Transverse colon (tissue), 4 donors: Measurements from ENCODE around the gene OR5A1. TPM values are rescaled to one million over a fixed set of nuclear protein-coding genes. Genes with fewer than 3 reads are reported as not detected.
A peak's percentile ranks its signal among the peaks of the same experiment; 100 is the strongest.
"Not testable (repeated sequence)": the region's sequence is repeated elsewhere in the genome, so short reads cannot be mapped to it uniquely, and the experiment has no call there.

Experiments
- DNase-seq: peaks from one replicate; pipeline ENCODE4 v3.0.0-alpha.2; 2019
- H3K27ac ChIP-seq, 4 donors: fragments of 200-600 bp; sonication (generic); 2 replicates each; pipeline ENCODE4 v1.5.1; 2016 to 2018; ENCODE audit warnings: inconsistent platforms in 4 of 4
- H3K27me3 ChIP-seq: fragments of 200-600 bp; sonication (generic); 2 replicates; pipeline ENCODE4 v1.5.1; 2017; ENCODE audit warnings: inconsistent platforms
- H3K36me3 ChIP-seq, 4 donors: fragments of 200-600 bp; sonication (generic); 2 replicates each; pipeline ENCODE4 v1.5.1; 2017 to 2019; ENCODE audit warnings: inconsistent platforms in 4 of 4
- H3K4me1 ChIP-seq, 4 donors: fragments of 200-600 bp; sonication (generic); 2 replicates each; pipeline ENCODE4 v1.5.1; 2017 to 2020; ENCODE audit warnings: inconsistent platforms in 4 of 4
- H3K4me3 ChIP-seq, 4 donors: fragments of 200-600 bp; sonication (generic); 1 replicate in 1 of 4; 2 replicates in 3 of 4; pipeline versions ENCODE4 v1.5.1 to v1.6.1; 2017 to 2019; ENCODE audit warnings: inconsistent platforms in 4 of 4
- H3K9me3 ChIP-seq, 2 donors: fragments of 200-600 bp; sonication (generic); 2 replicates each; pipeline ENCODE4 v1.5.1; 2017 to 2019; ENCODE audit warnings: inconsistent platforms in 2 of 2
- EP300 ChIP-seq: sonication (generic); formaldehyde crosslinking; IDR thresholded peaks from one replicate; pipeline ENCODE4 v1.6.1; 2017; ENCODE audit warnings: antibody characterized with exemption, low read depth
- POLR2A ChIP-seq: fragments of 450-650 bp; IDR thresholded peaks from one replicate; pipeline ENCODE4 v1.6.1; 2016; ENCODE audit warnings: antibody characterized with exemption, mild to moderate bottlenecking, moderate library complexity
- POLR2AphosphoS5 ChIP-seq, 3 donors: sonication (generic); formaldehyde crosslinking; IDR thresholded peaks; one replicate each; pipeline ENCODE4 v1.6.1; 2016; ENCODE audit warnings: antibody characterized with exemption in 3 of 3
- WGBS, 2 donors: methylation state at CpG; one replicate each; pipeline ENCODE4 v1.1.5; 2018; ENCODE audit warnings: low coverage in 1 of 2; 5-methylcytosine and 5-hydroxymethylcytosine counted together
- in situ Hi-C, 4 donors: fragments of 200-750 bp; cut with MboI; loops; one replicate each; pipeline versions ENCODE4 v1.15.0 to v1.15.1; 2017; ENCODE audit warnings: low sequenced_read_pairs in 3 of 4, low pct_ligation_motif_present in 1 of 4, low pct_unique_long_range_greater_than_20kb in 1 of 4
- intact Hi-C: fragments of 100-400 bp; cut with DNase I; formaldehyde crosslinking; loops from one replicate; pipeline ENCODE4 v1.15.1; 2023; ENCODE audit warnings: low total_unique reads
- total RNA-seq, 4 donors: library from RNA; depleted of rRNA; stranded (reverse); fragments of >200 nt; gene quantifications; one replicate each; pipeline ENCODE4 v1.1.0, GENCODE V29; 2016
- TF ChIP-seq, protein P1 (sequence below), 5 experiments: fragments of 200-600 bp in 3 of 5; fragments of 450-650 bp in 2 of 5; sonication (generic) in 3 of 5; IDR thresholded peaks; 1 replicate in 2 of 5; 2 replicates in 3 of 5; pipeline ENCODE4 v1.5.1; 2016 to 2017; ENCODE audit warnings: antibody characterized with exemption in 5 of 5, inconsistent platforms in 3 of 5, mild to moderate bottlenecking in 2 of 5, moderate library complexity in 1 of 5

OR5A1 gene
- total RNA-seq, 4 donors from 2014 or later = not detected

DNA sequence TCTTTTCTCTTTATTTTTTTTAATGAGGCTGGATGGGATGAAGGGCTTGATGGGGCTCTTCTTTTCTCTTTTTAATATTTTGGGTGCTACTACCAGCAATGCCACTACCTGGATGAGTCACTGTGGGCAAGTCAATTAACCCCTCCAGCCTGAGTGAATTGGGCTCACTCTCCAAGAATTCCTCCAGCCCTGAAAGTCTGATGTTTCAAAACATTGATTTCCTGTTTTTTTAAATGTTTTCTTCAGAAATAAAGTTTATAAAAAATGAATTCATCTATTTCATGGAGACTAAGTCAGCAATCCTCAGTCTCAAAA, 9.2 kb upstream of the OR5A1 start:
- no peaks in the 10 kb centered on the region for H3K9me3 ChIP-seq
- H3K27me3 ChIP-seq = peaks cover 7% of the 10 kb centered on the region
- no peak for TF ChIP-seq POLR2AphosphoS5 (IDR thresholded peaks at IDR 0.05)
- TF ChIP-seq EP300 = no peak
- no peak for TF ChIP-seq POLR2A
- TF ChIP-seq, protein P1, sequence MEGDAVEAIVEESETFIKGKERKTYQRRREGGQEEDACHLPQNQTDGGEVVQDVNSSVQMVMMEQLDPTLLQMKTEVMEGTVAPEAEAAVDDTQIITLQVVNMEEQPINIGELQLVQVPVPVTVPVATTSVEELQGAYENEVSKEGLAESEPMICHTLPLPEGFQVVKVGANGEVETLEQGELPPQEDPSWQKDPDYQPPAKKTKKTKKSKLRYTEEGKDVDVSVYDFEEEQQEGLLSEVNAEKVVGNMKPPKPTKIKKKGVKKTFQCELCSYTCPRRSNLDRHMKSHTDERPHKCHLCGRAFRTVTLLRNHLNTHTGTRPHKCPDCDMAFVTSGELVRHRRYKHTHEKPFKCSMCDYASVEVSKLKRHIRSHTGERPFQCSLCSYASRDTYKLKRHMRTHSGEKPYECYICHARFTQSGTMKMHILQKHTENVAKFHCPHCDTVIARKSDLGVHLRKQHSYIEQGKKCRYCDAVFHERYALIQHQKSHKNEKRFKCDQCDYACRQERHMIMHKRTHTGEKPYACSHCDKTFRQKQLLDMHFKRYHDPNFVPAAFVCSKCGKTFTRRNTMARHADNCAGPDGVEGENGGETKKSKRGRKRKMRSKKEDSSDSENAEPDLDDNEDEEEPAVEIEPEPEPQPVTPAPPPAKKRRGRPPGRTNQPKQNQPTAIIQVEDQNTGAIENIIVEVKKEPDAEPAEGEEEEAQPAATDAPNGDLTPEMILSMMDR (IDR thresholded peaks at IDR 0.05) = no peak
- H3K27ac ChIP-seq = no peak overlapping the region
- H3K36me3 ChIP-seq = no peaks in the 10 kb centered on the region
- in situ Hi-C loops = loop anchor here in 1 of 4 donors (25.0 kb wide), 1 partner anchor 265 kb away; the partner anchor contains the start of gene DTX4
- intact Hi-C loops = no loop called here
- no peak for DNase-seq
- H3K4me3 ChIP-seq = no peak overlapping the region
- H3K4me1 ChIP-seq = no peaks in the 10 kb centered on the region

DNA sequence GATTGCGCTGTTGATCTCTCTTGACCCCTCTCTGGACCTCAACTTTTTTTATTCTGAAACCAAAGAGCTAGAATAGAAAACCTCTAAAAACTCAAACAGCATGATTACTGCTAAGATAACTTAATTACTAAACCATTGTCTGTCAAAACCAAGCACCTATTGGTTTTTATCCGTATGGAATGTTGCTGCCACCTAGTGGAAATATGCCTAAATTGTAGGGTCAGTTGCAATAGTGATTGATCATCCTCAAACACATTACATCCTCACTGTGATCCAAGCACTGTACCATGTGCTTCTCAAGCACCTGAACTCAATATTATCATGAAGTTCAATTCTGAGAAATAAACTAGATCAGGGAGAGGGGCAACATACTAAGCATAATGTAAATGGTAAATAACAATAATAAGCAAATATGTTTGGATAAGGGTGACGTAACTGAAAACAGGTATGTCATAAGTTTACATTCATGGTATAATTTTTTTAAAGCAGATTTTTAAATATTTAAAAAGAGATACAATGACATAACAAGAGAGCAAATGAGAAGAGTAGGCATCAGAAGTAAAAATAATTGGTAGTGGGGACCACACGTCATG, 6.2 kb upstream of the OR5A1 start:
- Histone ChIP-seq H3K9me3 (no peaks in the 10 kb centered on the region), H3K4me3 (no peak overlapping the region), H3K27ac (no peak overlapping the region), H3K4me1 (no peaks in the 10 kb centered on the region), H3K27me3 (peaks cover 7% of the 10 kb centered on the region), H3K36me3 (no peaks in the 10 kb centered on the region)
- in situ Hi-C loops (loop anchor here in 2 of 4 donors (10.0 to 25.0 kb wide), 2 partner anchors 265 to 268 kb away; partner anchors contain the start of gene DTX4 (in 1 of the 2)), intact Hi-C loops (no loop called here)
- DNase-seq = no peak
- WGBS, 2 donors = 62 to 69% methylated on average over 4 of the region's 4 CpGs
- TF ChIP-seq, protein P1 (IDR thresholded peaks at IDR 0.05) = peak; percentile 59 to 71 (median 65)
- no peak for TF ChIP-seq POLR2A

DNA sequence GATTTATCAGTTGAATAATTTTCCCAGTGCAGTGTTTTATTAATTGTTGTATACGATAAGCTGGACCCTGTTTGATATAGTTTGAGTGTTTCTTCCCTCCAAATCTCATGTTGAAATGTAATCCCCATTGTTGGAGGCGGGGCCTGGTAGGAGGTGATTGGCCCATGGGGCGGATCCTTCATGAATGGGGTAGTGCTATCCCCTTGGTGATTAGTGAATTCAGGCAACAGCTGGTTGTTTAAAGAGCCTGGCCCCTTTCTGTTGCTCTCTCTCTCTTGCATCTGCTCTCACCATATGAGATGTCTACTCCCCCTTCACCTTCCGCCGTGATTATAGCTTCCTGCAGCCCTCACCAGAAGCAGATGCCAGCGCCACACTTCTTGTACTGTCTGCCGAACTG, 1.5 kb downstream of the OR5A1 start:
- no peaks in the 10 kb centered on the region for H3K36me3 ChIP-seq
- H3K27ac ChIP-seq = no peak overlapping the region
- no peaks in the 10 kb centered on the region for H3K4me1 ChIP-seq
- no peaks in the 10 kb centered on the region for H3K27me3 ChIP-seq
- no peak overlapping the region for H3K4me3 ChIP-seq
- intact Hi-C loops (no loop called here), in situ Hi-C loops (loop anchor here in 2 of 4 donors (10.0 to 25.0 kb wide), 2 partner anchors 273 to 275 kb away; partner anchors contain the start of gene DTX4 (in 1 of the 2))
- 75 to 78% methylated on average over 6 to 7 of the region's 7 CpGs for WGBS, 2 donors
- H3K9me3 ChIP-seq = no peaks in the 10 kb centered on the region
- TF ChIP-seq, protein P1 (IDR thresholded peaks at IDR 0.05) = no peak
- TF ChIP-seq POLR2AphosphoS5 (IDR thresholded peaks at IDR 0.05) (no peak), EP300 (no peak), POLR2A (no peak)
- no peak for DNase-seq

DNA sequence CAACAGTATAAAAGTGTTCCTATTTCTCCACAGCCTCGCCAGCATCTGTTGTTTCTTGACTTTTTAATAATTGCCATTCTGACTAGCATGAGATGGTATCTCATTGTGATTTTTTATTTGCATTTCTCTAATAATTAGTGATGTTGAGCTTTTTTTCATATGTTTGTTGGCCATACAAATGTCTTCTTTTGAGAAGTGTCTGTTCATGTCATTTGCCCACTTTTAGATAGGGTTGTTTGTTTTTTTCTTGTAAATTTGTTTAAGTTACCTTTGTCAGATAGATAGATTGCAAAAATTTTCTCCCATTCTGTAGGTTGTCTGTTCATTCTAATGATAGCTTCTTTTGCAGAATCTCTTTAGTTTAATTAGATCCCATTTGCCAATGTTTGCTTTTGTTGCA, 9.4 kb downstream of the OR5A1 start:
- H3K27me3 ChIP-seq, intact Hi-C loops, H3K27ac ChIP-seq, DNase-seq, H3K4me1 ChIP-seq, H3K9me3 ChIP-seq, H3K4me3 ChIP-seq, H3K36me3 ChIP-seq: not testable (repeated sequence)
- in situ Hi-C loops = loop anchor here in 2 of 4 donors (10.0 to 25.0 kb wide), 2 partner anchors 59 to 283 kb away; partner anchors contain the start of genes DTX4 (in 1 of the 2) and OR4D11 (in 1 of the 2)
- WGBS, 2 donors = 91 to 100% methylated on average over 1 of the region's 1 CpG

DNA sequence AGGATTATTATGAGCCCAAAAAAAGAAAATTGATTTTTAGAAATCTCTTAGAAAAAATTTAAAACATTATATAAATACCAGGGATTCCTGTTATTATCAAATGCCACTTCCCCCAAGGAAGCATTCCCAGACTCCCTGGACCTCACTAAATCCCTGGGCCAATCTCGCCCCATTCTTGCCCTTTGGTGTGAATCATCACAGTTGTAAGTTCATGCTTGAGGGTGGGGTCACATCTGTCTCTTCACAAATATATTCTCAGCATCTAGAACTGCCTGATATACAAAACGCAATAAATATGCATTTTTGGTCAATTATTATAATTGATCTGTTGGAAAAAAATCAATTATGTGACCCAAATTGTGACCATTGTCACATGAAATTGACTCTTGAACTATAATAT, 12.2 kb downstream of the OR5A1 start:
- 78 to 83% methylated on average over 2 of the region's 2 CpGs for WGBS, 2 donors
- in situ Hi-C loops = loop anchor here in 2 of 4 donors (10.0 to 25.0 kb wide), 2 partner anchors 56 to 286 kb away; partner anchors contain the start of genes DTX4 (in 1 of the 2) and OR4D11 (in 1 of the 2)

More for the DNA sequence above, 12.2 kb downstream of the OR5A1 start:
- H3K4me1 ChIP-seq = no peaks in the 10 kb centered on the region
- no peak for DNase-seq
- H3K9me3 ChIP-seq = no peaks in the 10 kb centered on the region
- intact Hi-C loops = no loop called here
- no peak overlapping the region for H3K27ac ChIP-seq
- no peaks in the 10 kb centered on the region for H3K36me3 ChIP-seq
- no peak overlapping the region for H3K4me3 ChIP-seq
- no peak for TF ChIP-seq POLR2AphosphoS5 (IDR thresholded peaks at IDR 0.05)
- TF ChIP-seq, protein P1 (IDR thresholded peaks at IDR 0.05) = no peak
- TF ChIP-seq POLR2A = no peak
- no peak for TF ChIP-seq EP300
- no peaks in the 10 kb centered on the region for H3K27me3 ChIP-seq
